ENCODE measurements around the gene SMO.

DNA sequence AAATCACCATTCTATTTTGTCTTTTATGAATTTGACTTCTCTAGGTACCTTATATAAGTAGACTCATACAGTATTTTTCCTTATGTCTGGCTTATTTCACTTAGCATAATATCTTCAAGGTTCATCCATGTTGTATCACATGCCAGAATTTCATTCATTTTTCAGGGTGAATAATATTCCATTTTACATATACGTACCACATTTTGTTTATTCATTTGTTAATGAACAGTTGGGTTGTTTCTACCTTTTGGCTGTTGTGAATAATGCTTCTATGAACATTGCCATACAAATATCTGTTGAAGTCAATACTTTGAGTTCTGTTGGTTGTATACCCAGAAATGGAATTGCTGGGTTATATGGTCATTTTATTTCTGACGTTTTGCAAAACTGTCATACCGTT, 57.1 kb downstream of the SMO start:
- TF ChIP-seq CTCF (IDR thresholded peaks at IDR 0.05; ENCODE audit: insufficient read depth, low read length, poor library complexity, severe bottlenecking), result no peak
- TF ChIP-seq EZH2phosphoT487 (conservative IDR thresholded peaks at IDR 0.05; ENCODE audit: low read length), result no peak

All from SU-DHL-6 (cell line).